ENCODE data around the gene GLO1. TPM values are rescaled to one million over a fixed set of nuclear protein-coding genes. Genes with fewer than 3 reads are reported as not detected.

GLO1 gene
- polyA plus RNA-seq, 3 donors = 11.4 to 68.6 (median 62.6) TPM

DNA sequence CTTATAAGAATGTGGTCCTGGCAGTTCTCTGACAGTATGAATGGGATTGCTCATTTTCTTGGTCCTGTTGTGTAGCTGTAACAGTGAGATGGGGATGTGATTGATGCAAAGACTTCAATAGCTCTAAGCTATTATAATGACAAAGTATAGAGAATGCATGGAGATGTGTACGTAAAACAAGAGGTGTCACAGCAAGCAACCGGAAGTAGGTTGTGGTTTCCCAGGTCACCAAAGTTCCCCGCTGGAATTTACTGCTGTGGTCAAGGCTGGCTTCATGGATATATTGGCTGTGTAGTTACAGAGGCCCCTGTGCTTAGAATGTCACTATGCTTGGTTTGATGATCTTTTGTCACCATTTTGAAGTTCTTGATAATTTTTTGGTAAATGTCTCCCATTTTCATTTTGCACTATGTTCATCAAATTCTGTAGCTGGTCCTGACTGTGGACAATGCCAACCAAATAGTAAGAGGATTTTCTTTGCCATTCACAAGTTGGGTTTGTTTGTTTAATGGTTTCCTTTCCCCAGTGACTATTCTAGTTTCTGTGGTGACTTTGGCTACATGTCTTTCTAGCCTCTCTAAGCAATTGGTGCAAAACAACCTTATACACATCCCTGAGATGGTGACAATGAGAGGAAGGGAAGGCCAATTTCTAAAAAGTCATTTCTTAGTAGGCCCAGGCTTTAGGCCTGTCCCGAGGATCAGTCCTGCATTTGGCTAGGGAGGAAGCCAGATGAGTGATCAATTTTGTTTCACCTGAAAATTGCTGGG lies 22.7 kb upstream of the GLO1 start:
- Histone ChIP-seq H3K9me3 (replicated peaks in 1 of 2; ENCODE audit: control insufficient read depth in 1 of 2, insufficient read depth in 1 of 2, low read length in 2 of 2) (no peaks in the 10 kb centered on the region), H2AFZ (ENCODE audit: insufficient read depth, low read depth, low read length, poor library complexity, severe bottlenecking) (no peak overlapping the region), H3K4me2 (replicated peaks; ENCODE audit: extremely low read depth, low read length, poor library complexity, severe bottlenecking) (no peak overlapping the region), H3K79me2 (ENCODE audit: insufficient read depth, low read length) (no peaks in the 10 kb centered on the region), H3K9ac (ENCODE audit: insufficient read depth, low read length, poor library complexity, severe bottlenecking) (no peak overlapping the region), H4K20me1 (ENCODE audit: insufficient read depth, low read length) (no peaks in the 10 kb centered on the region), H3K27ac (ENCODE audit: low read depth in 1 of 2, low read length in 2 of 2) (no peak overlapping the region), H3K36me3 (replicated peaks in 1 of 2; ENCODE audit: control insufficient read depth in 1 of 2, insufficient read depth in 2 of 2, low read length in 2 of 2) (no peaks in the 10 kb centered on the region), H3K27me3 (ENCODE audit: control insufficient read depth in 2 of 2, insufficient read depth in 2 of 2, low read length in 2 of 2) (peaks cover 0 to 5% of the 10 kb centered on the region in 2 donors), H3K4me1 (ENCODE audit: control insufficient read depth in 1 of 2, insufficient read depth in 2 of 2, low read length in 2 of 2) (no peaks in the 10 kb centered on the region), H3K4me3 (replicated peaks in 1 of 3; ENCODE audit: low read depth in 2 of 3, low read length in 3 of 3) (no peak overlapping the region)
- 53% methylated on average over 4 of the region's 4 CpGs for WGBS (ENCODE audit: insufficient coverage)
- intact Hi-C loops (cut with micrococcal nuclease) = no loop called here
- Mint-ChIP-seq H3K4me1 (no peaks in the 10 kb centered on the region), H3K36me3 (no peaks in the 10 kb centered on the region), H3K27me3 (ENCODE audit: low read depth in 3 of 3) (peaks cover 2 to 8% (median 7%) of the 10 kb centered on the region in 3 donors), H3K27ac (no peak overlapping the region), H3K4me3 (no peak overlapping the region), H3K9me3 (peaks cover 0 to 4% (median 0%) of the 10 kb centered on the region in 7 donors)
- DNase-seq = no peak
- TF ChIP-seq, protein P1, sequence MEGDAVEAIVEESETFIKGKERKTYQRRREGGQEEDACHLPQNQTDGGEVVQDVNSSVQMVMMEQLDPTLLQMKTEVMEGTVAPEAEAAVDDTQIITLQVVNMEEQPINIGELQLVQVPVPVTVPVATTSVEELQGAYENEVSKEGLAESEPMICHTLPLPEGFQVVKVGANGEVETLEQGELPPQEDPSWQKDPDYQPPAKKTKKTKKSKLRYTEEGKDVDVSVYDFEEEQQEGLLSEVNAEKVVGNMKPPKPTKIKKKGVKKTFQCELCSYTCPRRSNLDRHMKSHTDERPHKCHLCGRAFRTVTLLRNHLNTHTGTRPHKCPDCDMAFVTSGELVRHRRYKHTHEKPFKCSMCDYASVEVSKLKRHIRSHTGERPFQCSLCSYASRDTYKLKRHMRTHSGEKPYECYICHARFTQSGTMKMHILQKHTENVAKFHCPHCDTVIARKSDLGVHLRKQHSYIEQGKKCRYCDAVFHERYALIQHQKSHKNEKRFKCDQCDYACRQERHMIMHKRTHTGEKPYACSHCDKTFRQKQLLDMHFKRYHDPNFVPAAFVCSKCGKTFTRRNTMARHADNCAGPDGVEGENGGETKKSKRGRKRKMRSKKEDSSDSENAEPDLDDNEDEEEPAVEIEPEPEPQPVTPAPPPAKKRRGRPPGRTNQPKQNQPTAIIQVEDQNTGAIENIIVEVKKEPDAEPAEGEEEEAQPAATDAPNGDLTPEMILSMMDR (IDR thresholded peaks at IDR 0.05) = no peak

DNA sequence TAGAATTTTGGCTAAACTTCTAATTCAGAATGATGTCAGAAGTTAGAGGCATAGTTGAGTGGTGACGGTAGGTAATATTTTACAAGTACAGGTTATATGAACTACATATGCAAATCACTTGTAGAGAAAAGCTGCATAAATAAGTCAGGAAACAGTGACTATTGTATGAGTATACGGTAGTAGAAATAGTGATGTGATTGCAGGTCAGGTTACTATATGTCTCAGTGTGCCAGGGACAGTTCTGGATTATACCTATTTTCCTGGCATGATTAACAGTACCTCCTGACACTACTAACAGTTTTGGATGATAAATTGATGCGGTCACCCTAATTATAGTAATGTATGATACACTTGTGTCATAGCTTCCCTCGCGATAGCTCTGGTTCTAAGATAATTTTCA lies 21.4 kb upstream of the GLO1 start:
- Histone ChIP-seq H3K9me3 (replicated peaks in 1 of 2; ENCODE audit: control insufficient read depth in 1 of 2, insufficient read depth in 1 of 2, low read length in 2 of 2) (no peaks in the 10 kb centered on the region), H3K4me1 (ENCODE audit: control insufficient read depth in 1 of 2, insufficient read depth in 2 of 2, low read length in 2 of 2) (no peaks in the 10 kb centered on the region), H3K36me3 (replicated peaks in 1 of 2; ENCODE audit: control insufficient read depth in 1 of 2, insufficient read depth in 2 of 2, low read length in 2 of 2) (no peaks in the 10 kb centered on the region), H4K20me1 (ENCODE audit: insufficient read depth, low read length) (no peaks in the 10 kb centered on the region), H3K27me3 (ENCODE audit: control insufficient read depth in 2 of 2, insufficient read depth in 2 of 2, low read length in 2 of 2) (peaks cover 6 to 15% of the 10 kb centered on the region in 2 donors), H2AFZ (ENCODE audit: insufficient read depth, low read depth, low read length, poor library complexity, severe bottlenecking) (no peak overlapping the region), H3K4me2 (replicated peaks; ENCODE audit: extremely low read depth, low read length, poor library complexity, severe bottlenecking) (no peak overlapping the region), H3K27ac (ENCODE audit: low read depth in 1 of 2, low read length in 2 of 2) (no peak overlapping the region), H3K4me3 (replicated peaks in 1 of 3; ENCODE audit: low read depth in 2 of 3, low read length in 3 of 3) (no peak overlapping the region), H3K9ac (ENCODE audit: insufficient read depth, low read length, poor library complexity, severe bottlenecking) (no peak overlapping the region), H3K79me2 (ENCODE audit: insufficient read depth, low read length) (no peaks in the 10 kb centered on the region)
- Mint-ChIP-seq H3K9me3 (peaks cover 0 to 9% (median 0%) of the 10 kb centered on the region in 7 donors), H3K27ac (no peak overlapping the region), H3K36me3 (no peaks in the 10 kb centered on the region), H3K27me3 (ENCODE audit: low read depth in 3 of 3) (peaks cover 3 to 13% (median 10%) of the 10 kb centered on the region in 3 donors), H3K4me1 (no peaks in the 10 kb centered on the region), H3K4me3 (no peak overlapping the region)
- DNase-seq = no peak
- intact Hi-C loops (cut with micrococcal nuclease) = no loop called here
- WGBS (ENCODE audit: insufficient coverage) = no CpG with 5 or more reads among the region's 5 CpGs
- TF ChIP-seq, protein P1 (IDR thresholded peaks at IDR 0.05) = no peak

Measured in CD14-positive monocyte (primary cell).